Erythroblast (primary cell): Measurements from ENCODE around the gene FILIP1L.

Source experiments
- GATA1 ChIP-seq: IDR thresholded peaks from 2 replicates; pipeline ENCODE4 v1.6.1; 2011; ENCODE audit warnings: low read depth, mild to moderate bottlenecking, control low read depth, low read length, moderate library complexity
- POLR2A ChIP-seq: IDR thresholded peaks from 2 replicates; pipeline ENCODE4 v1.6.1; 2011; ENCODE audit warnings: mild to moderate bottlenecking, low read length

DNA sequence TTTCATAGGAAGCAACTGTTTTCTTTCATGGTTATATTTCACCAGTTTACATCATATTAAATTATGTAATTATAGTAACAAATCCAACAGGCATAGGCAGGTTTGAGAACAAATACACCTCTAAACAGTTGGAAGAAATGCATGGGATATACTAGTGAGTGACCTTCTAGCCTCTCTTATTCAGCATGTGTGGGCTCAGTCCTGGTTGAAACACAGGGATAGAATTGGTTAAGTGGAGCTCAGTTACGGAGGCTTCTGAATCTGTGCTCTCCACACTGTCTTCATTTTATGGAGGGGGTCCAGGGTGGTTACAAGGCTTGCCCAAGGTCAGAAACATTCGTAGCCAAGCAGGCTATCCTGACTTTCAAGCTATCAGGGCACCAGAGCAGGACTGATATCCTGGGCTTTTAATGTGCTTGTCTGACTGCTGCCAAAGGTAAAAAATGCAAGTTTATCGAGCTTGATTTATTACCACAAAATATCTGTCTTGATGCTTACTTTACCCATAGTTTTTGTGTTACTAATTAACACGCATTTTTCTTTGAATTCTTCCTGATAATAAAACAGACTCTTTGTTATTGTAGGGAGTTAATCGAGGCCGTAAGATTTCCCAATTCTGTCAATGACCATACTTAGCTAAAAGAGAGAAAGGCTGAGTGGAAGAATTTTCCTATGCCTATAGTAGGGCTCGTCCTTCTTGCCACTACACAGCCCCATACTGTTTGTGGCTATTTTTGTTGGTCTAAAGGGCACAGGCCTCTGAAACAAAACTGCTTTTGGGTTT is 89.6 kb downstream of the FILIP1L start:
- TF ChIP-seq POLR2A (no peak), GATA1 (no peak)
